H9 (cell line): Measurements from ENCODE around the gene NINL. TPM values are rescaled to one million over a fixed set of nuclear protein-coding genes. Genes with fewer than 3 reads are reported as not detected.
"Not testable (repeated sequence)": the region's sequence is repeated elsewhere in the genome, so short reads cannot be mapped to it uniquely, and the experiment has no call there.

Experiments
- DNase-seq: peaks from one replicate; pipeline ENCODE4 v3.0.0-alpha.2; 2017
- H2AFZ ChIP-seq: one replicate; pipeline ENCODE4 v1.6.1; 2013; ENCODE audit warnings: mild to moderate bottlenecking, low read length, control low read depth, moderate library complexity
- H2AK5ac ChIP-seq: 2 replicates; pipeline ENCODE4 v1.6.1; 2013; ENCODE audit warnings: low read length, control low read depth, mixed read lengths; ENCODE audit not compliant: insufficient read length
- H2BK120ac ChIP-seq: one replicate; pipeline ENCODE4 v1.6.1; 2013; ENCODE audit warnings: low read depth, mild to moderate bottlenecking, low read length, control low read depth, inconsistent platforms; ENCODE audit not compliant: poor library complexity, severe bottlenecking
- H2BK12ac ChIP-seq: 2 replicates; pipeline ENCODE4 v1.6.1; 2013; ENCODE audit warnings: low read length, control low read depth, mixed read lengths, low read depth; ENCODE audit not compliant: insufficient read length
- H2BK15ac ChIP-seq: 2 replicates; pipeline ENCODE4 v1.6.1; 2013; ENCODE audit warnings: low read depth, low read length, control low read depth
- H2BK20ac ChIP-seq: one replicate; pipeline ENCODE4 v1.6.1; 2013; ENCODE audit warnings: low read depth, mild to moderate bottlenecking, low read length, control low read depth, inconsistent platforms; ENCODE audit not compliant: poor library complexity, severe bottlenecking
- H2BK5ac ChIP-seq: 2 replicates; pipeline ENCODE4 v1.6.1; 2013; ENCODE audit warnings: low read length, control low read depth, mixed read lengths; ENCODE audit not compliant: insufficient read length
- H3K14ac ChIP-seq: 2 replicates; pipeline ENCODE4 v1.6.1; 2013; ENCODE audit warnings: low read length, control low read depth; ENCODE audit not compliant: insufficient read depth
- H3K18ac ChIP-seq: 2 replicates; pipeline ENCODE4 v1.6.1; 2013; ENCODE audit warnings: low read depth, mild to moderate bottlenecking, mixed read lengths, low read length, control low read depth; ENCODE audit not compliant: insufficient read length
- H3K23ac ChIP-seq: 2 replicates; pipeline ENCODE4 v1.6.1; 2013; ENCODE audit warnings: low read length, control low read depth, mixed read lengths, low read depth; ENCODE audit not compliant: insufficient read length
- H3K23me2 ChIP-seq: 2 replicates; pipeline ENCODE4 v1.6.1; 2013; ENCODE audit warnings: low read depth, mild to moderate bottlenecking, mixed read lengths, low read length, control low read depth; ENCODE audit not compliant: insufficient read length, poor library complexity, severe bottlenecking
- H3K27ac ChIP-seq: 2 replicates; pipeline ENCODE4 v1.5.1; 2013; ENCODE audit warnings: low read length, control low read depth, mixed read lengths, low read depth; ENCODE audit not compliant: insufficient read length
- H3K27me3 ChIP-seq: 2 replicates; pipeline ENCODE4 v1.6.1; 2013; ENCODE audit warnings: low read length, control low read depth, inconsistent platforms; ENCODE audit not compliant: insufficient read depth
- H3K4ac ChIP-seq: 2 replicates; pipeline ENCODE4 v1.6.1; 2013; ENCODE audit warnings: low read depth, mild to moderate bottlenecking, control low read depth, inconsistent platforms, low read length, moderate library complexity
- H3K4me1 ChIP-seq: 2 replicates; pipeline ENCODE4 v1.6.1; 2013; ENCODE audit warnings: low read length, control low read depth, inconsistent platforms; ENCODE audit not compliant: insufficient read depth
- H3K4me2 ChIP-seq: 2 replicates; pipeline ENCODE4 v1.6.1; 2013; ENCODE audit warnings: low read length, control low read depth, mixed read lengths; ENCODE audit not compliant: insufficient read length, insufficient read depth
- H3K56ac ChIP-seq: 2 replicates; pipeline ENCODE4 v1.6.1; 2013; ENCODE audit warnings: low read depth, mild to moderate bottlenecking, mixed read lengths, low read length, control low read depth; ENCODE audit not compliant: insufficient read length
- H3K79me1 ChIP-seq: 2 replicates; pipeline ENCODE4 v1.6.1; 2013; ENCODE audit warnings: low read depth, mild to moderate bottlenecking, moderate library complexity, low read length, control low read depth, inconsistent platforms; ENCODE audit not compliant: insufficient read depth, poor library complexity, severe bottlenecking
- H3K79me2 ChIP-seq: 2 replicates; pipeline ENCODE4 v1.6.1; 2013; ENCODE audit warnings: low read length, control low read depth, inconsistent platforms; ENCODE audit not compliant: insufficient read depth
- H3K9ac ChIP-seq: 2 replicates; pipeline ENCODE4 v1.6.1; 2013; ENCODE audit warnings: low read length, control low read depth, mixed read lengths; ENCODE audit not compliant: insufficient read length; ENCODE audit errors: extremely low read depth
- H3K9me3 ChIP-seq: one replicate; pipeline ENCODE4 v1.6.1; 2013; ENCODE audit warnings: low read depth, low read length, inconsistent platforms; ENCODE audit not compliant: control insufficient read depth
- H3T11ph ChIP-seq: one replicate; pipeline ENCODE4 v1.6.1; 2013; ENCODE audit warnings: mild to moderate bottlenecking, low read length, control low read depth, inconsistent platforms
- H4K20me1 ChIP-seq: one replicate; pipeline ENCODE4 v1.6.1; 2013; ENCODE audit not compliant: control insufficient read depth, insufficient read length, insufficient read depth
- H4K5ac ChIP-seq: 2 replicates; pipeline ENCODE4 v1.6.1; 2013; ENCODE audit warnings: low read depth, mild to moderate bottlenecking, mixed read lengths, low read length, control low read depth; ENCODE audit not compliant: insufficient read length
- H4K8ac ChIP-seq: replicated peaks from 2 replicates; pipeline ENCODE4 v1.6.1; 2013; ENCODE audit warnings: low read length, control low read depth, mixed read lengths, low read depth; ENCODE audit not compliant: insufficient read length
- H4K91ac ChIP-seq: 2 replicates; pipeline ENCODE4 v1.6.1; 2013; ENCODE audit warnings: low read depth, mild to moderate bottlenecking, moderate library complexity, mixed read lengths, low read length, control low read depth; ENCODE audit not compliant: insufficient read length
- H3K27ac Mint-ChIP-seq, 3 experiments: 2 replicates in 2 of 3; 3 replicates in 1 of 3; pipeline ENCODE4 v1.8.0; 2020 to 2021; ENCODE audit warnings: mixed read lengths in 3 of 3, mild to moderate bottlenecking in 1 of 3, moderate library complexity in 1 of 3
- H3K27me3 Mint-ChIP-seq: 2 replicates; pipeline ENCODE4 v1.8.0; 2021; ENCODE audit warnings: low read depth, mild to moderate bottlenecking, moderate library complexity, mixed read lengths
- H3K36me3 Mint-ChIP-seq, 3 experiments: 2 replicates in 2 of 3; 3 replicates in 1 of 3; pipeline ENCODE4 v1.8.0; 2020 to 2021; ENCODE audit warnings: low read depth in 3 of 3, mixed read lengths in 3 of 3; ENCODE audit not compliant: insufficient read depth in 1 of 3
- H3K4me1 Mint-ChIP-seq, 2 experiments: 2 replicates each; pipeline ENCODE4 v1.8.0; 2020; ENCODE audit warnings: mixed read lengths in 2 of 2
- H3K4me3 Mint-ChIP-seq, 2 experiments: 2 replicates in 1 of 2; 3 replicates in 1 of 2; pipeline ENCODE4 v1.8.0; 2020 to 2021; ENCODE audit warnings: mild to moderate bottlenecking in 2 of 2, mixed read lengths in 2 of 2, moderate library complexity in 1 of 2
- H3K9me3 Mint-ChIP-seq, 2 experiments: 2 replicates in 1 of 2; 3 replicates in 1 of 2; pipeline ENCODE4 v1.8.0; 2020; ENCODE audit warnings: mild to moderate bottlenecking in 2 of 2, mixed read lengths in 2 of 2, moderate library complexity in 1 of 2
- CTCF ChIP-seq: fragments of 200-600 bp; sonication (generic); conservative IDR thresholded peaks from 3 replicates; pipeline ENCODE4 v1.8.0; 2021; ENCODE audit warnings: antibody characterized with exemption, mild to moderate bottlenecking
- WGBS: extraction: QIAGEN DNeasy Blood & Tissue Kit; methylation state at CpG from one replicate; pipeline ENCODE4 v1.1.7; 2013; ENCODE audit warnings: missing lambda C conversion rate, low lambda C conversion rate, mixed read lengths; ENCODE audit not compliant: insufficient read length; ENCODE audit errors: extremely low coverage; 5-methylcytosine and 5-hydroxymethylcytosine counted together
- total RNA-seq: library from RNA; stranded (reverse); gene quantifications from 2 replicates; pipeline ENCODE4 v1.2.1, GENCODE V29; 2021

NINL gene
- total RNA-seq, 1 experiment from 2014 or later = 34.3 TPM

GRCh38 chr20:25563362-25563761, 22.0 kb downstream of the NINL start:
- Histone ChIP-seq H3T11ph (no peak overlapping the region), H3K4ac (no peak overlapping the region), H2BK120ac (no peak overlapping the region), H3K79me1 (peaks cover 3% of the 10 kb centered on the region), H3K9me3 (no peaks in the 10 kb centered on the region), H2BK12ac (no peak overlapping the region), H4K91ac (no peak overlapping the region), H2BK20ac (no peak overlapping the region), H2BK15ac (no peak overlapping the region), H2BK5ac (no peak overlapping the region), H3K18ac (no peak overlapping the region), H3K56ac (no peak overlapping the region), H3K23ac (no peak overlapping the region), H4K20me1 (no peaks in the 10 kb centered on the region), H2AK5ac (no peak overlapping the region), H3K23me2 (no peaks in the 10 kb centered on the region), H3K14ac (no peak overlapping the region), H4K5ac (no peak overlapping the region), H3K27ac (no peak overlapping the region), H2AFZ (no peak overlapping the region), H3K9ac (no peak overlapping the region), H3K4me2 (no peak overlapping the region), H3K79me2 (peaks cover 16% of the 10 kb centered on the region; the same call in 1 of the 2 replicates), H3K27me3 (no peaks in the 10 kb centered on the region), H3K4me1 (no peaks in the 10 kb centered on the region), H4K8ac (no peak overlapping the region)
- H3K27ac Mint-ChIP-seq = no peak overlapping the region
- DNase-seq = no peak
- H3K4me3 Mint-ChIP-seq = no peak overlapping the region
- H3K9me3 Mint-ChIP-seq = peaks cover 17 to 21% of the 10 kb centered on the region in 2 experiments
- H3K4me1 Mint-ChIP-seq = peaks cover 21 to 32% of the 10 kb centered on the region in 2 experiments
- H3K36me3 Mint-ChIP-seq = peaks cover 45 to 55% (median 45%) of the 10 kb centered on the region in 3 experiments
- TF ChIP-seq CTCF = no peak
- no peaks in the 10 kb centered on the region for H3K27me3 Mint-ChIP-seq

- H3K27me3 ChIP-seq, H3K4ac ChIP-seq, H3K4me3 Mint-ChIP-seq, H4K20me1 ChIP-seq, H2BK20ac ChIP-seq, H4K91ac ChIP-seq, H2AFZ ChIP-seq, H3K27me3 Mint-ChIP-seq, H2BK12ac ChIP-seq, H3K4me2 ChIP-seq, H3K27ac Mint-ChIP-seq, H3K79me1 ChIP-seq, H3K23me2 ChIP-seq, H3K9me3 ChIP-seq, H3K23ac ChIP-seq, H3K4me1 ChIP-seq, H3K56ac ChIP-seq, H4K8ac ChIP-seq, H3T11ph ChIP-seq, H2BK5ac ChIP-seq, H2BK15ac ChIP-seq, H2AK5ac ChIP-seq, H3K9ac ChIP-seq, H2BK120ac ChIP-seq, H3K27ac ChIP-seq, DNase-seq, H4K5ac ChIP-seq, H3K14ac ChIP-seq, H3K18ac ChIP-seq: not testable (repeated sequence)
- WGBS = no CpG with 5 or more reads among the region's 31 CpGs
- peaks cover 15% of the 10 kb centered on the region; the same call in 1 of the 2 replicates for H3K79me2 ChIP-seq
- H3K4me1 Mint-ChIP-seq = peaks cover 15 to 18% of the 10 kb centered on the region in 2 experiments
- peaks cover 17 to 21% of the 10 kb centered on the region in 2 experiments for H3K9me3 Mint-ChIP-seq
- peaks cover 43 to 52% (median 51%) of the 10 kb centered on the region in 3 experiments for H3K36me3 Mint-ChIP-seq
Observed at GRCh38 chr20:25561771-25562170, 23.6 kb downstream of the NINL start.
